ENCODE data around the gene MIA2. TPM values are rescaled to one million over a fixed set of nuclear protein-coding genes. Genes with fewer than 3 reads are reported as not detected.
"Not testable (repeated sequence)": the region's sequence is repeated elsewhere in the genome, so short reads cannot be mapped to it uniquely, and the experiment has no call there.

MIA2 gene
- total RNA-seq, 1 donor from 2014 or later, result 23.5 TPM

- H3K4me1 Mint-ChIP-seq (ENCODE audit: unreplicated experiment), result peaks cover 18% of the 10 kb centered on the region
- no peaks in the 10 kb centered on the region for H3K27me3 Mint-ChIP-seq
- no peak overlapping the region for H3K4me3 Mint-ChIP-seq
- no peak overlapping the region for H3K27ac Mint-ChIP-seq
- H3K9me3 Mint-ChIP-seq, result peaks cover 3% of the 10 kb centered on the region
- no peak for TF ChIP-seq CTCF (conservative IDR thresholded peaks at IDR 0.05)
- DNase-seq (ENCODE audit: extremely low spot score, unreplicated experiment), result no peak
- H3K36me3 Mint-ChIP-seq, result peaks cover 16% of the 10 kb centered on the region
These were observed 39.2 kb downstream of the MIA2 start for GRCh38 chr14:39272918-39273317.

GRCh38 chr14:39275395-39275794 is 41.7 kb downstream of the MIA2 start:
- DNase-seq (ENCODE audit: extremely low spot score, unreplicated experiment), result no peak
- Mint-ChIP-seq H3K9me3 (peaks cover 3% of the 10 kb centered on the region), H3K27ac (no peak overlapping the region), H3K4me1 (ENCODE audit: unreplicated experiment) (peaks cover 5% of the 10 kb centered on the region), H3K27me3 (no peaks in the 10 kb centered on the region), H3K36me3 (peaks cover 30% of the 10 kb centered on the region), H3K4me3 (no peak overlapping the region)
- TF ChIP-seq CTCF (conservative IDR thresholded peaks at IDR 0.05), result no peak

GRCh38 chr14:39276005-39276404 is 42.3 kb downstream of the MIA2 start:
- Mint-ChIP-seq H3K4me3 (no peak overlapping the region), H3K36me3 (peaks cover 28% of the 10 kb centered on the region), H3K27ac (peak overlapping the region; percentile 37), H3K27me3 (no peaks in the 10 kb centered on the region), H3K4me1 (ENCODE audit: unreplicated experiment) (peaks cover 5% of the 10 kb centered on the region), H3K9me3 (peaks cover 3% of the 10 kb centered on the region)
- no peak for DNase-seq (ENCODE audit: extremely low spot score, unreplicated experiment)
- TF ChIP-seq CTCF (conservative IDR thresholded peaks at IDR 0.05), result no peak

GRCh38 chr14:39276579-39277114 is 42.9 kb downstream of the MIA2 start:
- DNase-seq (ENCODE audit: extremely low spot score, unreplicated experiment), result no peak
- Mint-ChIP-seq H3K4me3 (no peak overlapping the region), H3K9me3 (peaks cover 3% of the 10 kb centered on the region), H3K36me3 (peaks cover 26% of the 10 kb centered on the region), H3K27ac (peak overlapping the region; percentile 5), H3K4me1 (ENCODE audit: unreplicated experiment) (peaks cover 5% of the 10 kb centered on the region), H3K27me3 (no peaks in the 10 kb centered on the region)
- no peak for TF ChIP-seq CTCF (conservative IDR thresholded peaks at IDR 0.05)

- peaks cover 42% of the 10 kb centered on the region for H3K36me3 Mint-ChIP-seq
- no peak for DNase-seq (ENCODE audit: extremely low spot score, unreplicated experiment)
- no peak overlapping the region for H3K4me3 Mint-ChIP-seq
- no peak overlapping the region for H3K27ac Mint-ChIP-seq
- H3K9me3 Mint-ChIP-seq, result no peaks in the 10 kb centered on the region
- no peak for TF ChIP-seq CTCF (conservative IDR thresholded peaks at IDR 0.05)
- peaks cover 5% of the 10 kb centered on the region for H3K4me1 Mint-ChIP-seq (ENCODE audit: unreplicated experiment)
- H3K27me3 Mint-ChIP-seq, result no peaks in the 10 kb centered on the region
These were observed 45.8 kb downstream of the MIA2 start for GRCh38 chr14:39279515-39279914.

GRCh38 chr14:39280678-39281077 is 47.0 kb downstream of the MIA2 start:
- H3K27ac Mint-ChIP-seq; H3K4me1 Mint-ChIP-seq (ENCODE audit: unreplicated experiment); H3K4me3 Mint-ChIP-seq; H3K27me3 Mint-ChIP-seq; DNase-seq (ENCODE audit: extremely low spot score, unreplicated experiment); H3K9me3 Mint-ChIP-seq: not testable (repeated sequence)
- H3K36me3 Mint-ChIP-seq, result peaks cover 42% of the 10 kb centered on the region

All from type B pancreatic cell (in vitro differentiated cells).